ENCODE data around the gene FNDC5.

Gene FNDC5

GRCh38 chr1:32859915-32860314 lies 10.8 kb downstream of the FNDC5 start:
- Histone ChIP-seq H3K27ac (no peak overlapping the region), H3K4me3 (ENCODE audit: low read depth in 1 of 2, low read length in 1 of 2) (no peak overlapping the region), H3K36me3 (peaks cover 64% of the 10 kb centered on the region), H3K9me3 (no peaks in the 10 kb centered on the region), H3K4me1 (ENCODE audit: control insufficient read depth in 1 of 2, insufficient read depth in 1 of 2, low read depth in 1 of 2, low read length in 1 of 2) (no peaks in the 10 kb centered on the region), H3K27me3 (no peaks in the 10 kb centered on the region)
- no peak for TF ChIP-seq CTCF (IDR thresholded peaks at IDR 0.05)

- Histone ChIP-seq H3K4me3 (ENCODE audit: low read depth in 1 of 2, low read length in 1 of 2) (no peak overlapping the region), H3K36me3 (peaks cover 75% of the 10 kb centered on the region)
- no peak for TF ChIP-seq CTCF (IDR thresholded peaks at IDR 0.05)
Measured at GRCh38 chr1:32858791-32859190, 11.9 kb downstream of the FNDC5 start.

GRCh38 chr1:32858136-32858535 lies 12.6 kb downstream of the FNDC5 start:
- peaks cover 78% of the 10 kb centered on the region for H3K36me3 ChIP-seq
- no peaks in the 10 kb centered on the region for H3K9me3 ChIP-seq
- H3K4me1 ChIP-seq (ENCODE audit: control insufficient read depth in 1 of 2, insufficient read depth in 1 of 2, low read depth in 1 of 2, low read length in 1 of 2) = no peaks in the 10 kb centered on the region
- no peaks in the 10 kb centered on the region for H3K27me3 ChIP-seq
- TF ChIP-seq CTCF (IDR thresholded peaks at IDR 0.05) = no peak
- H3K4me3 ChIP-seq (ENCODE audit: low read depth in 1 of 2, low read length in 1 of 2) = no peak overlapping the region
- no peak overlapping the region for H3K27ac ChIP-seq

More at GRCh38 chr1:32858791-32859190, 11.9 kb downstream of the FNDC5 start:
- Histone ChIP-seq H3K9me3 (no peaks in the 10 kb centered on the region), H3K27ac (no peak overlapping the region), H3K27me3 (no peaks in the 10 kb centered on the region), H3K4me1 (ENCODE audit: control insufficient read depth in 1 of 2, insufficient read depth in 1 of 2, low read depth in 1 of 2, low read length in 1 of 2) (no peaks in the 10 kb centered on the region)

GRCh38 chr1:32855861-32856617 lies 14.7 kb downstream of the FNDC5 start:
- peaks cover 73% of the 10 kb centered on the region for H3K36me3 ChIP-seq
- TF ChIP-seq CTCF (IDR thresholded peaks at IDR 0.05) = no peak

GRCh38 chr1:32848354-32849063 lies 22.2 kb downstream of the FNDC5 start:
- no peak overlapping the region for H3K27ac ChIP-seq
- H3K4me3 ChIP-seq (ENCODE audit: low read depth in 1 of 2, low read length in 1 of 2) = no peak overlapping the region
- no peaks in the 10 kb centered on the region for H3K27me3 ChIP-seq
- no peak for TF ChIP-seq CTCF (IDR thresholded peaks at IDR 0.05)
- no peaks in the 10 kb centered on the region for H3K9me3 ChIP-seq
- peaks cover 51% of the 10 kb centered on the region for H3K36me3 ChIP-seq
- H3K4me1 ChIP-seq (ENCODE audit: control insufficient read depth in 1 of 2, insufficient read depth in 1 of 2, low read depth in 1 of 2, low read length in 1 of 2) = no peaks in the 10 kb centered on the region

More at GRCh38 chr1:32855861-32856617, 14.7 kb downstream of the FNDC5 start:
- Histone ChIP-seq H3K27me3 (no peaks in the 10 kb centered on the region), H3K9me3 (no peaks in the 10 kb centered on the region), H3K27ac (no peak overlapping the region), H3K4me1 (ENCODE audit: control insufficient read depth in 1 of 2, insufficient read depth in 1 of 2, low read depth in 1 of 2, low read length in 1 of 2) (no peaks in the 10 kb centered on the region), H3K4me3 (ENCODE audit: low read depth in 1 of 2, low read length in 1 of 2) (no peak overlapping the region)
